ENCODE data around the gene MEIS1. TPM values are rescaled to one million over a fixed set of nuclear protein-coding genes. Genes with fewer than 3 reads are reported as not detected.

The MEIS1 gene
- total and polyA plus RNA-seq, 2 of the 8 experiments (the other 6 are each of a cell fraction or from before 2014, with no cell fraction given), result 0.17 to 1.2 TPM

GRCh38 chr2:66545258-66545657 is 110.3 kb downstream of the MEIS1 start (continued):
- TF ChIP-seq CTBP2 (IDR thresholded peaks at IDR 0.05; ENCODE audit: borderline replicate concordance, insufficient read depth, insufficient read length, low read length) (no peak), CREB1 (IDR thresholded peaks at IDR 0.05) (no peak), GTF2F1 (IDR thresholded peaks at IDR 0.05; ENCODE audit: borderline replicate concordance, low read depth, low read length) (no peak), RNF2 (IDR thresholded peaks at IDR 0.05; ENCODE audit: borderline replicate concordance, low read depth, low read length, missing control alignments, poor library complexity, severe bottlenecking) (no peak), BACH1 (IDR thresholded peaks at IDR 0.05; ENCODE audit: low read length) (no peak), RBBP5 (IDR thresholded peaks at IDR 0.05; ENCODE audit: borderline replicate concordance, low read depth, low read length) (no peak), KDM4A (IDR thresholded peaks at IDR 0.05; ENCODE audit: low read depth, low read length, severe bottlenecking) (no peak), CHD2 (IDR thresholded peaks at IDR 0.05; ENCODE audit: low read length) (no peak), JUND (IDR thresholded peaks at IDR 0.05; ENCODE audit: low read length) (no peak), USF2 (IDR thresholded peaks at IDR 0.05; ENCODE audit: low read length) (no peak), ZNF274 (IDR thresholded peaks at IDR 0.05; ENCODE audit: borderline replicate concordance, extremely low read depth, low read length) (no peak), MAFK (IDR thresholded peaks at IDR 0.05; ENCODE audit: low read depth, low read length) (no peak), KDM1A (IDR thresholded peaks at IDR 0.05; ENCODE audit: borderline replicate concordance, low read length) (no peak)

Measured in H1 (cell line).